ENCODE measurements around the gene ZBTB1.
"Not testable (repeated sequence)": the region's sequence is repeated elsewhere in the genome, so short reads cannot be mapped to it uniquely, and the experiment has no call there.

Gene ZBTB1

DNA sequence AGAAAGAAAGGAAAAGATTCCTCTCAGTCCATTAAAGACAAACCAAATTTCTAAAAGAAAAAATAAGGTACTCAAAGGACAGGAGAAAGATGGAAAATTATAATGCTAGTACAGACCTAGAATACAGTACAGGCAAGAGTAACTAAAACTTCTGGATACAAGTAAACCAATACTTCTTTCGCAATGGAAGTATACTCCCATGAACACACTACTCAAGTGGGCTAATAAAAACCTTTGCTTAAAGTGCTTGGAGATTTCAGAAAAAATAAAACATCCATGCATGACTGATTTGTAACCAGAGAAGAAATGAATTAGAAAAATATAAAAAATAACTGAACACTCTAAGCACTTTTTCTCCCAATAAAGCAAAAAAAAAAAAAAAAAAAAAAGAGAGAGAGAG, 4.5 kb upstream of the ZBTB1 start:
- no peak for DNase-seq

DNA sequence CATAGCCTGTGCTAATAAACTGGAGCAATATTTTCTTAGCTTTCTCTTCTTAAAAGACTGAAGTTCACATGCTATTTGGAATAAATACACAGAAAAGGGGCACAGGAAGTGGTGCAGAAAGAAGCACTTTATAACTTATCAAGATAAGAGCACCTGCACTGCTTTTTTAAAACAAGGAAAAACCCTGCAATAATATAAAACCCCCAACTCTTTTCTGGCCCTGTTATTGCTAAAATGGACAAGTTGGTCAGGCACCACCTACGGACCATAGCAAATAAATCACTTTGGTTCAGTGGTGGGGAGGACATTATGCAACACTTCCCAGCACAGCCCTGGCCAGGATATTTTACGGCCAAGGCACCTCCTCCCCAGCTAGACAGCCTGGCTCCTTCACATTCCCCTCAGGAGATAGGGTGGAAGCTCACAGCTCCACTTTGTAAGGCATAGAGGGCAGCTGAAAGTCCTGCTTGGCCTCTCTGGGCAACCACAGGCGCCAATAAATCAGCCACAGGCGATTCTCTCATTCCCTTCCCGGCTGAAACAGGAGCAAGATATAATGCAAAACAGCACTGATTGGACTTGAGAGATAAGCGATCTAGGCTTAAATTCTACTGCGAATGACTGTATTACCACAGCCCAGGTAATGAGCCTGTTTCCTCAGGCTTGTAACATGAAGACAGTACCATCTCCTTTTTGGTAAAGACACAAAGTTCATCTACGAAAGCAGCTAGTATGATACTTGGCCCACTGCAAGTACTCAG, 3.0 kb upstream of the ZBTB1 start:
- peak; percentile 33 for DNase-seq

DNA sequence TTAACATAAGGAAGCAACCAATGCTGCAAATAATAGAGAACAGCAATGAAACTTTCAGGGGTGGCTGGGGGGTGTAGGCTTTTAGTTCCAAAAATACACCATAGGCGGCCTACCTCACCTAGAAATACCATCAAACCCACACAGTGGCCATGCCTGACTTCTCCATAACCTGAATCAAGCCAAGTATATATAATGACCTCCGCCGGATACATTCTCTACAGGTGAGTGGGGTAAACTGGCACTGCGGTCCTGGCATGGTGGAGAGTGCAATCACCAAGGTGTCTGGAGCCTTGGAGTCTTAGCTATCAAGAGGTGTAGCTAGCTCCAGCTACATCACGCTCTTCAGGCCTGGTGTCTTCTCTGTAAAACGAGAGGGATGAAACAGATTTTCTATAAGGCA, 2.1 kb upstream of the ZBTB1 start:
- DNase-seq: peak; percentile 34

DNA sequence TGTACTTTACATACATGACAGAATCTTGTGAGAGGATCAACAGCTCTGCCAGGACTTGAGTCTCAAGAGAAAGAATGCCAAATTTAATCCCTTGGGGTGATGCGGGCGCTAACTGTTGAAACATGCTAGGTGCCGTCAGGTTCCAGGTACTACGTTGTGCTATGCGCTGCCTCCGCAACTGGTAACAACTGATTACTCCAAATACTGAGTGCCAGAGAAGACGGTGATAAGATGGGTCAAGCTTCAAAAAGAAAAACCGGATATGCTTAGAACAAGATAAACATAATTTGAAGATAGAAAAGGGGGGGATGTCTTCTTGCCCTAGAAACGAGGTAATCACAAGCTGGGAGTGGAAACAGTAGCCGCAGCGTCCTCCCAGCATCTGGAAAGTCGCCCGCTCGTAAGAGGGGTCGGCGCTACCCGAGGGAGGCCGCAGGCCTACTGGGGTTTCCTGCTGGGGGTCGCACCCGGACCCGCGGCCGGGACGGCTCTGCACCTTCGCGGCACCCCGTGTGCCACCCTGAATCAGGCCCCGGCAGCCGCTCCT, 1.6 kb upstream of the ZBTB1 start:
- peak; percentile 33 for DNase-seq

DNA sequence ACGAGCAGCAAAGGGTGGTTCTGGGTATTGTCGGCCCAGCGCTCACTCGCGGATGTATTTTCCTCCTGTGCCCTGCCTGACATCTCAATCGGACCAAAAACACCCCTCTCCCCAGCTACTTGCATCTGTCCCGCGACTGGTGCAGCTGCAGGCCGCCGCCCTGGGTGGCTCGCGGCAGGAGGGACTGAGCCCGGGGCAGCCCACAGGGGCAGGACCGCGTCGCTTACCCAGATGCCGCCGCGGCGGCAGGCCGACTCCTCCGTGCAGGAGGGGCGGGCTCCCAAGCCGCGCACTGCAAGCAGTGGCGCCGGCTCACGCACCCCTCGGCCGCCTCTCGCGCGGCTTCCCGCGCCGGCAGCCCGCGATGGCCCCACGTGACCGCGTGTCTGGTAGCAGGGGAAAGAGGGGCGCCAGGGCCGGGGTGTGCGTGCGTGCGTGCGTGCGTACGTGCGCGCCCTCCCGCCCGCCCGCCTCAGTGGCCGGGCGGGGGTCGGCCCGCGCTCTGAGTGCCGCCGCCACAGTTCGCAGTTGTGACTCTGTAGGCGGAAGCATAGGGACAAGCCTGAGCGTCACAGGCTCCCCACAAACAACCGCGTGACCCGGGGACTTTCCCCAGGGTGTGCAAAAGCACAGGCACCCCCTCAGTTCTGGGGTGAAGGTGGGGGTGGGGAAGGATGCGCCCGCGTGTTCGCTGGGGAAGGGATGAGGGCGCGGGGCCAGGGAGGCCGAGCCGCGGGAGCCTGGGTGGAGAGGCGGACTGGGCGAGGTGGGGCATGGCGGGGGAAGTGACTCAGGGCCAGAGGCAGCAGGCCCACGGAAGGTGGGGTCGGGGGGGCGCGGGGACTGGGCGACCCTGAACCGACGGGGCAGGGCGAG, 898 bp upstream of the ZBTB1 start, which contains the start of gene ZBTB25:
Gene ZBTB25, minus strand, starts transcription at position 405 of the 876 bp plus-strand sequence. CDS start 13,305 bp downstream, outside the sequence.
- peak; percentile 97 for DNase-seq

DNA sequence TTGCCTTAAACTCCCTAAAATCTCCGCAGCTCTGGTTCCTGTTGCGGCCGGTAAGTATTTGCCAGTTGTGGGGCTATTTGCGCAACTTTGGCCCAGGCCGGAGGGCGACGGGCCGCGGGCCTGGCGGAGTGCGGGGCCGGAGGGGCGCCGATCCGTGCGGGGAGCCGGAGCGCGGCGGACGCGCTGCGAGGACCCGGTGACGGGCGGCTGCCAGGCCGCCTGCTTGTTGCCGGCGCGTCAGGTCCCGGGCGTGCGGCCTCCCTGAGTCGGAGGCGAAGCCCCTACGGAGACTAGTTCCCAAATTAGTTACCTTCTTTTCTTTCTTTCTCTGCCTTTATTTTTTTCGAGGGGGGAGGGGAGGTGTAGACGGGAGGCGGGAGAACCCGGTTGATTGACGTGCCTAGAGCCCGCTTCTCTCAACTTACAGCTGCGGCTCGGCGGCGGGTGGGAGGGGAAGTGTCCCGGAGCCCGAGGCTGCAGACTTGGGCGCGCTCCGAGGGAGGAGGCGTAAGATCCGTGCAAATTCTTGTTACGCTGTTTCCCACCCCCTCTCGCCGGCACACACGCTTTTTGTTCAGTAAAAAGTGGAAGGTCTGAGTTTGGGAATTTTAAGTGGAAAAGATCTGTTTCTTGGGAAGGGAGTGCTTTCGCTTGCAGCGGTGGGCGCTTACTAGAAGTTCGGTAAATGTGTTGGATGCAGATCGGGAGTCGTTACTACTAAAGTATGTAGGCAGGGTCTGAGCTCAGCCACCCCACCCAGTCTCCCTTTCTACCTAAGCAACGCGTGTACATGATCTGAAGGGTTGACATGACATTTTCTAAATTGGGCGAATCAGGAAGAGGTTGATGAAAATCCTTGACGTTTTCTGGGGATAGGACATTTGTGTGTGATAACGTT, 576 bp downstream of the ZBTB1 start:
- DNase-seq: peak; percentile 94

DNA sequence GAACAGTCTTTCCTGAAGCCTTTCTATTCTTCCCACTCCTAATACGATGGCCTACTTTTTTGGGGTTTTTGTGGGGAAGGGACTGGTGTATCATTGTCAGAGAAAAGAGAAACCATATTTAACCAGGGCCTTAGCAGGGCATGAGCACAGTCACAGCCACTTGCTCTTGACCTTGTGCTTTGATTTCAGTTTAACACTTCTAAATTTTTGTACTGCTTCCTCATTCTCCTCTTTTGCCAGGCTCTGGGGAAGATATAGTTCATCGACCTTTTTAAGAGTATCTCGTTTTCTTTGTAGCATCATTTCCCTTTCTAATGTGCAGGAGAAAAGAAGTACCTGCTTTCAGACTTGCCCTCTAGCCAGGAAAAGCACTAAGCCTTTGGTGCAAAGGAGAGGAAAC, 2.2 kb downstream of the ZBTB1 start:
- DNase-seq: no peak

DNA sequence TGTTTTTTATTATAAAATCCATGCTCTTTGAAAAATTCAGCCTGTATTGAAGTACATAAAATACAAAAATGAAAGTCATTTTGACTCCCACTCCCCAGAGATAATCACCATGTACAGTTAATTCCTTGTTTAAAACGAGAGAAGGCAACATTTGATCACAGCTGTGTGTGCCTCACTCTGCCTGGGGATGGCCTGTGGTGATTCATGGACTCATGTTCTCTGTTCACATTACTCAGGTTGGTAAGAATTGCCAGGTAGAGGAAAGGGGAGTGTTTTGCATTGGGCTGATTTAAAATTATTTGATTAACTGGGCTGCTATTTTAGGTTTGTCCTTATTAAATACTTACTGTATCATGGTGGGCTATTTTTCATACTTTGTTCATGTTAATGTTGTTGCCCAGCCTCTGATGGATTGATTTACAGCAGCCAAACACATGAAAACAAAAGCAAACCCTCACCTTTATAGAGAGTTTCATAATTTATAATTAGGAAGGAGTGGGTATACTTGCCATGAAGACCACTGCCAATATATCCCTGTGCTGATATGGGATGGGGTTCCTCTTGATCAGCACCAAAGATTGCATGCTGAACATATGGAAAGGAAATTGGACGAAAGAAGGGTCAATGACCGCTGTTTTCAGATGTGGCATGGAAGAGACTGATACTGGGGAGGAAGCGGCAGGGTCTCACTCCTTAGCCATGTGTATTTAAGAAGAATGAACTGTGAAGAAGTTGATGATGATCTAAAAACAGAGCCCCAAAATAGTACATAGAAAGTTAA, 3.0 kb downstream of the ZBTB1 start:
- DNase-seq: no peak

DNA sequence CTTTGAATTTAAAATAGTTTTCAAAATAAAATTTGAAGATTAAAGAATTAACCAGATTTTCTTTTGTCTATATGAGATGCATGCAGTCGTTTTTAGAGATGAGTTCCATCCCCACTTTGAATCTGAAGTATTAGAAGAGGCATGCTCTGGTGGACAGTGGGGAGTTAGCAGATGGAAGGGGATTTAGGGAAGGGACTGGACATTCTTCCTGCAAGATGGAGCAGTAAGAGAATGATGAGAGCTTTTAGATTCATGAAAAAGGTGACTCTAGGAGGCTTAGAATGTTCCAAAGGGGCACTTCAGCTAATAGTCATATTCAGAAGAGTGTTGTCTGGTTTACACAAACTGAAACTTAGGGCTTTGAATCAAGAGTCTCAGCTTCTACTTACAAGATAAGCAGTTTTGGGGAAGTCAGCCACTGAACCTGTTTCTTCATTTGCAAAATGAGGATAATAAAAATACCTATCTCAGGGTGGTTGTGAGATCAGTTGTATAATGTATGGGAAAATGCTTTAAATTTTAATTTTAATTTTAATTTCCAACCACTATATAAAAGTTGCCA, 3.7 kb downstream of the ZBTB1 start:
- no peak for DNase-seq

DNA sequence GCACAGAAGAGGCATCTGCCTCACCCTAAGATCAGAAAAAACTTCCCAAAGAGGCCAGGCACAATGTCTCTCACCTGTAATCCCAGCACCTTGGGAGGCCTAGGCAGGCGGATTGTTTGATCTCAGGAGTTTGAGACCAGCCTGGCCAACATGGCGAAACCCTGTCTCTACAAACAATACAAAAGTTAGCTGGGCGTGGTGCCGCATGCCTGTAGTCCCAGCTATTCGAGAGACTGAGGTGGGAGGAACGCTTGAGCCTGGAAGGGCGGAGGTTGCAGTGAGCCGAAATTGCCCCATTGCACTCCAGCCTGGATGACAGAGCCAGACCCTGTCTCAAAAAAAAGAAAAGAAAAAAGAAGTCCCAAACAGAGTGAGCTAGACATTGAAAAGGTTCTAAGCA, 4.5 kb downstream of the ZBTB1 start:
- DNase-seq: no peak

DNA sequence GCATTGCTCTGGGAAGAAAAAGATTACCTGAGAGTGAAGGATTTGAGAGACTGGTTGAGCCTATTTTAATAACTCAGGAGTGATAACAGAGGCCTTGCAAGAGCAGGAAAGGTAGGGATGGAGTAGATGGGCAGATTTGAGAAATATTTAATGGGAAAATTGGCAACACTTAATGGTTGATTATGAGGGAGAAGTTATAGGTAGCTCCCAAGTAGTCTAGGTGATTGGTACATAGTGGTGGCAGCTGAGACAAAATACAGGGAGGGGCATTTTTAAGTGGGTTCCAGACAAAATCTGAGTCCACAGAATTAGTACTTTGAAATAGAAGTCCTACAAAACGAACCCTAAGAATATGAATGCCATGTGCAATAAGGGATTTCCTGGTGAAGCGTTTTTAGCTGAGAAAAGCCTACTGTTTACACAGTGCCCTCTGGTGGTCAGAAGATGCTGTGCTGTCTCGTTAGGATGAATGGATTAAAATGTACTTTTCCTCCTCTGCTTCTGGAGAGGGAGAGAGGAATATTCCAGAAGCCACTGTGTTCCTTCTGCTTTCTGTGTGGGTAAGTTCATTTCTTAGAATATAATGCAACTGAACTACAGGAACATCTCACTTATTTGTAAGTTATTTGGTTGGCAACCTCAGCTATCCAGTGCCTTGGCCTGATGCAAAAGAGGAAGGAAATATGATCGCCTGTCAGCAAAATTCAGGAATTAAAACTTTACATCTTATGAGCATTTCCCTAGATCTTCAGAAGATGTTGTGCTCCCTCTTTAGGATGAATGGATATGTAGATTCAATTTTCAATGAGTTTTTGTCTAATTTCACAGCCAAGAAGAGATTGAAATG, 6.5 kb downstream of the ZBTB1 start:
- DNase-seq: peak; percentile 54

DNA sequence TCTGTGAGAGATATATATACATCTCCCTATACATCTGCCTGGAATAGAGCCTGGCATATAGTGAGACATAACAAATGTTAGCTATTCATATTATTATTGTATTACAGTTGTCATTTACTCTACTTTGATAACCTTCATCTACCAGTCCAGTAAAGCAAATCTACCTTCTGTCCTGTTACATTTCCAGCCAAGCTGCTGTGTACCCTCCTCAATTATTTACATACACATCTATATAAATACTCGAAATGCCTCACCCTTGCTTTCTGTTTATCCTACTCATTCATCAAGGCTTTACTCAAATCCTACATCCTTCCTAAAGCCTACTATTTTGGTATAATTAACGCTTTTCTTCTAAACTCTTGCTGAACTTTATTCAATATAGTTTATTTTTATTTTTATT, 8.7 kb downstream of the ZBTB1 start:
- no peak for DNase-seq

DNA sequence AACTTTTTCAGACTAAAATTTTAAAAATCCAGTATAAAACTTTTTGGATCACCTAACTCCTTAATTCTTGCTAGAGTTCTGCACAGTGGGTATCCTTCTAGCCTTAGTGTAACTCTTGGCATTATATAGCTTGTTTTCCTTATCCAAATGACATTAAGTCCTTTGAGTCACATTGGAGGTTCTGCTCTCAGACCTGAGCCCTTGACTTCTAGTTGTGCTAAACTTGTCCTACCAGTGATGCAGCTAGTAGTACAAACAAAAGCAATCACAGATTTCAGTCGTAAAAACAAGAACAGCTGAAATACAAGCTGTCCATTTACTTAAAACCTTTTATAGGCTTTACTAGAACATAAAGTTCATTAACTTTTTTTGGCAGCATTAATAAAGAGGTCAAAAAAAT, 10.5 kb downstream of the ZBTB1 start:
- DNase-seq: no peak

DNA sequence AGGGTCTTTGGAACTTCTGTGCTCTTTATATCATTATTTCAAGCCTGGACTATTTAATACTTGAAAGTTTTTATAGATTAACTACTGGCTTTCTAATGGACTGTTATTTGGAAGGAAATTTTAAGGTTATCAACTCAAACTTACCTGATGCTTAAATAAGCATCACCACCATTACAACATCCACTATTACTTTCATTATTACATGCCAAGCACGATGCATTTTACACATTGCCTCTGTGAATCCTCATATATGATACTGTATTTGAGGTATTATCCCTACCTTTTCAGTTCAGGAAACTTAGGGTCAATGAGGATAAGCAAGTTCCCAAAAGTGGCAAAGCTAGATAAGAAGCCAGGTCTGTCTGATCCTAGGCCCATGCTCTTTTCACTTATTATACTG, 12.4 kb downstream of the ZBTB1 start:
- DNase-seq: no peak

DNA sequence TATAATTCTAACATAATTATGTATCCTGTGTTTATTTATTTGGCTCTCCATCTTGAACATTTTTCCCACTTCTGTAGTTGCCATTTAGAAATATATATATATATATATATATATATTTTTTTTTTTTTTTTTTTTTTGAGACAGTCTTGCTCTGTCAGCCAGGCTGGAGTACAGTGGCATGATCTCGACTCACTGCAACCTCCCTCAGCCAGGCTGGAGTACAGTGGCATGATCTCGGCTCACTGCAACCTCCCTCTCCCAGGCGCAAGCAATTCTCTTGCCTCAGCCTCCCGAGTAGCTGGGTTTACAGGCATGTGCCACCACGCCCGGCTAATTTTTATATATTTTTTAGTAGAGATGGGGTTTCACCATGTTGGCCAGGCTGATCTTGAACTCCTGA, 13.1 kb downstream of the ZBTB1 start:
- not testable (repeated sequence) for DNase-seq

DNA sequence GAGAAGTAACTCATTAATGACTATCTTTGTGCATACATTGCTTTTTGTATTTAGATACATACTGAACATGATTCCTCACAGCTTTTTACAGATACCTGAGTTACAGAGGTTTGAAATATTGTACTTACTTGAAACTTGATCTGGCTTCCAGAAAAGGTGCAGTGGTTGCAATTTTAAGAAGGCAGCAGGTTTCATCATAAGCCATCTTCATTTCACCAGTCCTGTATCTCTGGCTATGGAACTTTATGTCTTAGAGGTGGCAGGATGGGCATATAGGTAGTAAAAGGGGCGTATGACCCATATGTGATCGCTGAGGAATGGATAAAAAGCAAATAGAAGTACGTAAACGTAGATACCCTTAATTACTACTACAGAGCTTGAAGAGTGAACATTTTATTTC, 13.7 kb downstream of the ZBTB1 start:
- DNase-seq: no peak

DNA sequence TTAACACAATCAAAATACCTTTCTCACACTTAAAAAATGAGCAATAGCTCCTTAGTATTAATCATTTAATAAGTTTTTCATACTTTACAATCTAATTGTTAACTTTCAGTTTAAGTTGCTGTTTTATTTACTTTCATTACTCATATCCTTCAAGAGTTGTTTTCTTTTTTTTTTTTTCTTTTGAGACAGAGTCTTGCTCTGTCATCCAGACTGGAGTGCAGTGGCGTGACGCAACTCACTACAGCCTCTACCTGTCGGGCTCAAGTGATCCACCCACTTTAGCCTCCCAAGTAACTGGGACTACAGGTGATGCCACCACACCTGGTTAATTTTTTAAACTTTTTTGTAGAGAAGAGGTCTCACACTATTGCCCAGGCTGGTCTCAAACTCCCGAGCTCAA, 16.1 kb downstream of the ZBTB1 start:
- DNase-seq: no peak

DNA sequence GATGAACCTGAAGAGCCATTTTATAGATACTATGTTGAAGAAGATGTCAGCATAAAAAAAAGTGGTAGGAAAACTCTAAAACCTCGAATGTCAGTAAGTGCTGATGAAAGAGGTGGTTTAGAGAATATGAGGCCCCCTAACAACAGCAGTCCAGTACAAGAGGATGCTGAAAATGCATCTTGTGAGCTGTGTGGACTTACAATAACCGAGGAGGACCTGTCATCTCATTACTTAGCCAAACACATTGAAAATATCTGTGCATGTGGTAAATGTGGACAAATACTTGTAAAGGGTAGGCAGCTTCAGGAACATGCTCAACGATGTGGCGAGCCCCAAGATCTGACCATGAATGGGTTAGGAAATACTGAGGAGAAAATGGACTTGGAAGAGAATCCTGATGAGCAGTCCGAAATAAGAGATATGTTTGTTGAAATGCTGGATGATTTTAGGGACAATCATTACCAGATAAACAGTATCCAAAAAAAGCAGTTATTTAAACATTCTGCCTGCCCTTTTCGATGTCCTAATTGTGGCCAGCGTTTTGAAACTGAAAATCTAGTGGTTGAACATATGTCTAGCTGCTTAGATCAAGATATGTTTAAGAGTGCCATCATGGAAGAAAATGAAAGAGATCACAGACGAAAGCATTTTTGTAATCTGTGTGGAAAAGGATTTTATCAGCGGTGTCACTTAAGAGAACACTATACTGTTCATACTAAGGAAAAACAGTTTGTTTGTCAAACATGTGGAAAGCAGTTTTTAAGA, 18.2 kb downstream of the ZBTB1 start:
- no peak for DNase-seq

DNA sequence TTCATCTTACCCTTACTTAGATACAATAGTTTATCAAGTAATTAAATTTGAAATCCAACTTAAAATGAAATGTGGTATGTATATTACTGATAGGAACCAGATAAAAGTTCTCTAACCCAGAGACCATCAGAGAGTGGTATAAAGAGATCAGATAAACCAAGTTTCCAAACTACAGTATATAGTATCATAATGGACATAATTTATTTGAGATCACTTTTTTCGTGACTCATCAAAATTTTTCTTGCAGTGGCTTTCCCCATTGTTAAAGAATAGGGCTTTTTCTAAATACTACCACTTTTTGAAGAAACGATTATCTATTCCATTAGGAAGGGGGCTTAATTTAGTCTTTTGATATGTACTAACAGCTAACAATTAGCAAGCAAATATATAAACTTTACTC, 20.8 kb downstream of the ZBTB1 start:
- DNase-seq: no peak

DNA sequence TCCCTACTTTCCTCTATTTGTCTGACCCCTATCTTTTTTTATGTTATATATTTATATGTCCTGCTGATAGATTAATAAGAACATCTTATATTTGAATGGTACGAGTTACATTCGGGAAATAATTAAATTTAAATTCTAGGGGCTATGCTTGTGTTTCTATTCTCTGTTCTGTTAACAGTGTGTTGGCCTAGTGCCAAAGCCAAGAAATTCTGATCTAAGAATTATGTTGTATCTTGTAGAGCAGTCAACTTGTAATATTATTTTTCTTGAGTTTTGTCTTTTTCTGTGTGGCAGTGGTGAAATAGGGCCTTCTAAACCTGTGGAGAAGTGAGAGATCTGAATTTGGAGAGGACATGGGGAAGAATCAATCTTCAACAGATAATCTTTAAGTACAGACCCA, 27.0 kb downstream of the ZBTB1 start:
- DNase-seq: no peak

Measured in left hindlimb (tissue), 1 donor.